Stimulated activated CD4-positive, alpha-beta T cell treated with anti-CD3 and anti-CD28 coated beads, Interleukin-1b, Interleukin-23, amount 100 ng/mL, for 1 hour (primary cell): ENCODE measurements around the gene ITPRIP.

Experiments
- DNase-seq, 2 donors: peaks; one replicate each; pipeline ENCODE4 v3.0.0-alpha.2; 2020; ENCODE audit warnings: low read depth in 2 of 2

Gene ITPRIP

DNA sequence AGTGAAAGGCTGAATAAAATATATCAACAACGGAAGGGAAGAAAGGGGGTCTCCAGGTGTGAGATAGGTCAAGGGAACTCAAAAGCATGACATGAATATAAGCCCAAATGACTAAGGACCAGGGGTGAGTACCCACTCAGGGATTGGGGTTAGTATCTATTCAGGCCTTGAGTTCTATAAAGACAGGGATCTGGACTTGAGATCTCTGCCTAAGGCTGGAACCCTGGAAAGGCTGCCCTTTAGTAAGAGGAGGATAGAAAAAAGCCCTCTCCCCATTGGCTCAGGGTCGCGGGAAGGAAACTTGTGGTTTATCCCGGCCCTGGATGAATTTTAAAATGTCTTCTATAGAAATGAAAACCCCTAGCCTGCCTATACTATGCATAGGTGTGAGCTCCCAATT lies 2.4 kb upstream of the ITPRIP start:
- DNase-seq: no peak

GRCh38 chr10:104340111-104340526 lies 1.9 kb upstream of the ITPRIP start:
- DNase-seq: no peak

DNA sequence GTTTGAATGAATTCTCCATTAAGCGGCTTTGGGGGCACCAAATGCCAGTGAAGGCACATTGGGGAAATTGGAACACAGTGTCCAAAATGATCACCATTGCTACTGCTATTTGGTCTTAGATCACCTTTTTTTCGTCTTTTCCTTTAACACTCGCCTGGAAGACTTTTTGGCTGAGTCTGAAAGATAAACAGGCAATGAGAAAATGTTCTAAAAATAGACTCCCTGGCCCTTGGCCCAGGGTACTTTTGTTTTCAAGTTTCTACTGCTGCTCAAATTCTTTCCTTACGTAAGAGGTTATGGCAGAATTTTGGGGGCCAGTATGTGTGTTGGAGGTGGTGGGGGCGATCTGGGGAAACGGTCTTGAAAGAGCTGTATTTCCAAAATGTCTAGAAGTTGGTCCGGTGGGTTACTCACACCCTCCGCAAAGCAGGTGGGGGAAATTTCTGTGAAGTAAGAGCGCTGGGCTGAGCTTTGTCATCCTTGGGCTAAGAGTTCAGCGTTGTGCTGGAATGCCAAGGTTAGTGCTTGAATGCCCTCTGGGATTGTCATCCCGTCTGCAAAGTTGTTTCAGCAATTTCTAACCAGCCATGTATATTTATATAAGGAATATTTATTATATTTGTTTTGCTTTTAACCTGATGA lies 1.3 kb upstream of the ITPRIP start:
- no peak for DNase-seq

DNA sequence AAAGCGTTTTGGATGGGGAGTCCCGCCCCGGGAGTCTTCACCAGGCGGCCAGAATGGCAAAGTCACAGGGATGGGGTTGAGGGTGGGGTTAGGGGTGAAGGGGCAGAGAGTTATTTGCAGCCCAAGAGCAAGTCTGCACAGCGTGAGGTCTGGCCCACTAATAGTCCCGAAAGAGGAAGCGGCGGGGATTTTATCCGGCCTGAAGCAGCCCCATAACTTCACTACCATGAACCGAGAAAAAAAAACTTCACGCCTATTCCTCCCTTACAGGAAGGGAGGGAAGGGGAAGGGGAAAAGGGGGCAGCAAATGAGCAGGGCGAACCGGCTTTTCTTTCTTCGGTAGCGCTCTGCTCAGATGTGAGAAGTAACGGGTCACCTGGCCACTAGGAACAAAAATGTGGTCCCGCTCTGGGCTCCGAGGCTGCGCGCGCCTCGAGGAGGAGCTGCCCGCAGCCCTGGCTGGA lies 712 bp downstream of the ITPRIP start:
- DNase-seq: no peak

DNA sequence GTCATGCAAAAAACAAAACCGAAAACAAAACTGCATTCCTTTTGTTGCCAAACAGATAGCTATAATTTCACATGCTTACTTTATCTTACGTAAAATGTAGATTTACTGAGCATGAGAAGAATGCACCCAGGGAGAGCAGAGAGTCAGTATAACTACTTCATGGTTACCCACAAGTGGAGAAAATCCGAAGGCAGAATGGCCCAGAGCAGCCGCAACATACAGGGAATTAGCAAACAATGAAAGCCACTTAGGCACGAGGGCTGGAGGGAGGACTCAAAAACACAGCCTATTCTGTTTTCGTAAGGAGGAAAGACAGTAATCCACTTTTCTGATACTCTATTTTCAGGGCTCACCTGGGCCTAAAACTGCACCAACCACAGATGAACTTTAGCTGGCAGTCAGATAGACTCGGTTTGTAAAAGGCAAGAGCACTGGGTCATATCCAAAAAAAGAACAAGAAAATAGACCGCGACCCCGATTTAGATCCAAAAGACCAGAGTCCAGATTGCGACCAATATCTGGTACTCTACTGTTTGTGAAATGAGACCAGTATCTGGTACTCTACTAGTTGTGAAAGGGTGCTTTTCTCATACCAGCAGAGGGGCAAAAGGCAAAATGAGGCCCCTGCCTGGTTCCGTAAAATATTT lies 1.3 kb downstream of the ITPRIP start:
- DNase-seq: no peak

GRCh38 chr10:104334965-104335650 lies 3.2 kb downstream of the ITPRIP start:
- DNase-seq: no peak

DNA sequence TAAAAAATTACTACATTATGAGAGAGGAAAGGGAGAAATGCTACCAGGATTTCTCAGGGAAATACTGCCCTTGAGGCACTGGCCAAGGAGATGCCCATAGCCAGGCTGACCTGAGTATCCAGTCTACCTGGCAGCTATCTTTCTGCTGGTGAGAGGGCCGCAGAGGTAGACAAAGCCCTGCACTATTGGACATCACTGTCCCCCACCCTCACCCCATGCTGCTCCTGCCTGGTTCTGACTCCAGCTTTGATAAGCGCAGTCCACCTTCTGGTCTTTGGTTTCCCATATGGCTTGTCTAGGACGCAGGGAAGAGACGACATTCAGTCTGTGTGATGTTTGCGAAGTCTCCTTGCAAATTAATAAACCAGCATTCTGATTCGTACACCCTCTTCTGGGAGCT lies 3.7 kb downstream of the ITPRIP start:
- DNase-seq: no peak

DNA sequence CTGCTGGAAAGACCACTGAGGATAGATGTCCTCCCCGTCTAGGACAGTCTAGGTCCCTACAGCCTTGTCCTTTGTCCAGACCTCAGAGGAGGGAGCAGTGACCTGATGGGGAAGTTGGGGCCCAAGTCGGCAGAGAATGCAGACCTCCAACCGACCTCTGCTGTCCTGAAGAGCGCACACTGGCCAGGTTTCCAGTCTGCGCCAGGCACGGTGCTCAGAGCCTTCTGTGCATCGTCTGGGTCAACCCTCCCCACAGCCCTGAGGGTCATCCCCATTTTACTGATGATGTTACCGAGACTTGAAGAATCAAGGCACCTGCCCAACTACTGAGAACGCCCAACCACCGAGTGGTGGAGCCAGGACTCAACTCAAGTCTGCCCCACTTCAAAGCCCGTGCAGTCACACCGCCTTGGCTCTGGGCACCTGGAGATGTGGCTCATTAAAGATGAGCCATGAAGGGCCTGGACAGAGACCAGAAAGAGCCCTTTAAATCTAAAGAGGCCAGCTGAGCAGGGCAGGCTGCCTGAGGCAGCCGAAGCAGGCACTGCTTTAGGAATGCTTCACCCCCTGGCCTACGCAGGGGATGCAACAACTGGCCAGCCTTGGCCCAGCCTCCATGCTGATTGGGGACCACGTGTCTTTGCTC lies 4.4 kb downstream of the ITPRIP start:
- DNase-seq: no peak

GRCh38 chr10:104333032-104333727 lies 5.1 kb downstream of the ITPRIP start:
- no peak for DNase-seq

DNA sequence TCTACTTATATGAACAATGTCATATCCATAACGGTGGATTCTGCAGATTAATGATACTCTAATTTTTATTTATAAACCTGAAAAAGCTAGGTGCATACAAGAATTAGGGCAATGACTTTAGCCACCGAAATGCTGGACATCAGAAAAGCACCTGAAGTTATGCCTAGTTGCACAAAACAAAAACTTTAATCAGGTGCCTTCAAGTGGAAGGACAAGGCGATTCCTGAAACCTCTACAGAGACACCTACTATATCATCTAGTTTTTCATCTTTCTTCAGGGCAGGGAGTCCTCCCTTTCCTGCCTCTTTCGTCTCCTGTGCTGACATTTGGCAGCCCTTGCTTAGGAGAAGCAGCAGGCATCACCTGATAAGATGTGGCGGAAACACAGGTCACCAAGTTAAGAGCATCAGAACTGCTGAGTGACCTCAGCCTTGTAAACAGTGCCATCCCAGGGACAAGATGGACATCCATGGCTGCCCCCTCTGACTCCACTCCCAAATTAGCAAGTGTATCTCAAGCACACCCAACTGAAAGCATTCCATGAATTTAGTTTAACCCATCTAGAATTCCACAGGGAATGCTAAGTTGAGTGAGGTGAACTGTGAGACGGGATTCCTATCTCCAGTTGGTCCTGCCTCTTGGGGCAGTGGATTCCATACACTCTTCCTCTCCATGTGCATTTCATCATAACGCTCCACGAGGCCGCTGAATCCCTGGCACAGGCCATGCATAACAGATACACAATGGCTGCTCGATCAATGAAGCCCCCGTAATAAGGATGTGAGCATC lies 5.8 kb downstream of the ITPRIP start:
- DNase-seq: no peak

GRCh38 chr10:104331208-104331838 lies 6.9 kb downstream of the ITPRIP start:
- DNase-seq: no peak

DNA sequence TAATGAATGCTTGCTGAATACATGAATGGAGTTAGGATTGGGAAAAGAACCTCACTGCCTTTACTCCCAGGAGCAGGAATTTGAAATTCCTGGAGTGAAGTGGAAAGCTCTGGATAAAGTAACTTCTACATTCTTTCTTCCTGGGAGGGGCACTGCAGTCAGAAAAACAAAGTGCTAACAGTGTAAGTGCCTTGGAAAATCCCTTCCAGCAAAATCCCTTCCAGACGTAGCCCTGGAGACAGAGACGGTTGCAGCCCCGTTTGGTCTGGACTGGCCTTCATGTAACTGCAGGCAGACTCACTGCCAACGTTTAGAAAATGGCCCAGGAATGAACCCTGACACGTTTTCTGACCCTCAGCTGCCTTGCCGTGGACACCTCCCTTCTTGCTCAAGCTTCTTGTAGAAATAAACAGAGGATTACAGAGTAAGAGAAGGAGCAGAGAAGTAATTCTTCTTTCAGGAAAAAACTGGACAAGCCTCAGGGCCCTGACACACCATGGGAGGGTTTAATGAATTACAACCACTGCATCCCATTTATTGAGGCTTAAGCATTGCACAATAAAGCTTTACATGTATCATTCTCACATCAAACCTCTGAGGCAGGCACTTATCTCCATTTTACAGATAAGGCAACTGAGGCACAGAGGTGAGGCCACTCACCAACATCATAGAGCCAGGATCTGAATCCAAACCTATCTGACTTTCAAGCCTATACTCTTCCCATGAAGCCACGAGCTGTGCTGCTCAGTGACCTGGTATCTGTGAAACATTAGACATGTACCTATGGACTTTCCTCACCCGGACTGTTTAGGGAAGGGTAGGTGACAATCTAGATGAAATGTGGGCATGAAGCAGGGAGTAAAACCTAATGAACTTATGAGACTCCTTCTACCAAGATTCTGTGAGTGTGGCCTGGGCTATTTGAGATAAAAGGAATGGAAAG lies 7.8 kb downstream of the ITPRIP start:
- DNase-seq: no peak

DNA sequence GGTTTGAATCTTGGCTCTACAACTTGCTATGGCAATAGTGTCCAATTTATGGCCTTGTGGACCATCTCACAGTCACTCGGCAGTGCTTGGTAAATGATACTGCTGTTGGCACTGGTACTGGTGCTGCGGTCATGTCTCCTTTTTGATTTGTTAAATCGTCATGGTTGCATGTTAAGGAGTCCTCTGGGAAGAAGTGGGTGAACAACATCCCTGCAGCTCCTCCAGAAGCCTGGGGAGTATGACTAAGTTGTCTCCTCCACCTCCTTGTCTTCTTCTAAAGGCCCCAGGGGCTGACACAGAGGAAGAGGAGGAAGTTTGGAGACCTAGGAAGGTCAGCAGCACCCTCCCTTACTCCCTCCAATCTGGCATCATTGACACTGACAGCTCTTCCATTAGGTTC lies 8.5 kb downstream of the ITPRIP start:
- DNase-seq: no peak

DNA sequence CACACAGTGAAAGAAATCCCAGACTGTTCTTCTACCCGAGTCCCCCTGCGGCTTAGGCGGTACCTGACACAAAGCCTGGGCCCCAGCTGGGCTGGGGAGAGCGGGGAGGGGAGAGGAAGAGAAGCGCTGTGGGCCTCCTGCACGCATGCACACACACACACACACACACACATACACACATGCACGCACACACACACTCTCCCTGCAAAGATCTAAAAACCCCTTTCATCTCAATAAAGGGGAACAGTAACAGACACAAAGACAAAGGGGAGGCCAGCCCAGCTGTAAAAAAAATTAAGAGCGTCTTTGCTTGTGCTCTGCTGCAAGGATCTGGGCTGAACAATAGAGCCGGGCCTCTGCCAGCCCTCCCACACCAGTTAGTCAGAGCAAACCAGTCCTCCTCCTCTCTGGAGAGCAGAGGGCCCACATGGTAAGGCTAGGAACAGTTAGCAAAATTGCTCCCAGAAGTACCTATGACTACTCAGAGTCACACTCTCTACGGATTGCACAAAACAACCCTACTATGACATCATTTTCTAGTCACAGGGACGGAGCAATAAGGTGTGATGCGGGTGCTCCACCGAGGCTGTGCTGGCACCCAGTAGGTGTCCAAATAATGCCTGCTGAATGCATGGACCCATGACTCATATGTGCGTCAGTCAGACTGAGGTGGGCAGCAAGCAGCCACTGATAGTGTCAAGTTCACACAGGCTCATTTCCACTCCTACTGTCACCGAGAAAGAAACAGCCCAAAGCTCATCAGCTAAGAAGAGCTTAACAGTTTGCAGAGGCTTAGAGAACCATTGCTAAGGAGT lies 9.2 kb downstream of the ITPRIP start:
- no peak for DNase-seq

- no peak for DNase-seq
These were observed 9.7 kb downstream of the ITPRIP start for GRCh38 chr10:104328646-104328895.

DNA sequence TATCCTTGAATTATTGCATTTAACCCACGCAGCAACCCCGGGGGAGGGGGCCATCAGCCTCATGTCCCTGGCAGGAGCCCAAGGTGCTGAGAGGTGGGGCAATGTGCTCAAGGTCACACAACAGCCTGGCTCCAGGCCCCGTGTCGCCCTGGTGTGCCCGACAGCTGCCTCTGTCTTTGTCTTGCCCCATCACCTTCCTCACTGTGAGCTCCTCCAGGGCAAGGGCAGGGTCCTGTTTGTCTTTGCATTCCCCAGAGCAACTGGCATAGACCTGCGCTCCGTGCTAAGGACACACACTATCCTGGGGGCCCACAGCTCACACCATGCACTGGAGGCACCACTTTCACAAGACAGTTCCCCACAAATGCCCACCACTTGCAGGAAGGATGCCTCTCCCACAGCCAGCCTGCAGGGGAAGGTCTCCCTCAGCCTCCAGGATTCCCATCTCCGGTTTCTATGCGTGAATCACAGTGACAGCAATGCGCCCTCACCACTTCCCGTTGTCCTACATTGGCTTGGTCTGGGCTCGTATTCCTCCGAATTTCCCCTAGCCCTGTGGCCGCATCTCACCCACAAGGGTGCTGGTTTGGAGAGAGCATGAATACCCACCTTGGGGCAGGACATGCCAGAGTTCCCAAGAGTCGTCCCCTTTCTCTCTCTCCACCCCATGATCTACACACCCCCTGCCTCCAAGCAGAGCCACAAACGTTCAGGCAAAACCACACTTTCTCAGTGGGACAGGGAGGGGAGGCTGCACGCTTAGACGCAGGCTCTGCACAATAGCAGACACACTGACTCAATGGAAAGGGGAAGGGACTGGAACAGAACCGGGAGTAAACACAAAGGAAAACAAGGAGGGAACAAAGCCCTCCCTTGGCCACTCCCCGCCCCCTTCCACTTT lies 10.3 kb downstream of the ITPRIP start:
- no peak for DNase-seq

- DNase-seq: no peak
These were observed 11.2 kb downstream of the ITPRIP start for GRCh38 chr10:104326991-104327610.
